Measurements from ENCODE around the gene GALP. TPM values are rescaled to one million over a fixed set of nuclear protein-coding genes. Genes with fewer than 3 reads are reported as not detected.
"Not testable (repeated sequence)": the region's sequence is repeated elsewhere in the genome, so short reads cannot be mapped to it uniquely, and the experiment has no call there.

Gene GALP
- not detected in 2 replicates for total RNA-seq (2022)
- not detected for Bru-seq, nascent RNA
- not detected for BruChase-seq, experiment 1, labeled RNA remaining after a 6-hour chase
- not detected for BruChase-seq, experiment 2, labeled RNA remaining after a 2-hour chase
- long read RNA-seq = 0 reads

DNA sequence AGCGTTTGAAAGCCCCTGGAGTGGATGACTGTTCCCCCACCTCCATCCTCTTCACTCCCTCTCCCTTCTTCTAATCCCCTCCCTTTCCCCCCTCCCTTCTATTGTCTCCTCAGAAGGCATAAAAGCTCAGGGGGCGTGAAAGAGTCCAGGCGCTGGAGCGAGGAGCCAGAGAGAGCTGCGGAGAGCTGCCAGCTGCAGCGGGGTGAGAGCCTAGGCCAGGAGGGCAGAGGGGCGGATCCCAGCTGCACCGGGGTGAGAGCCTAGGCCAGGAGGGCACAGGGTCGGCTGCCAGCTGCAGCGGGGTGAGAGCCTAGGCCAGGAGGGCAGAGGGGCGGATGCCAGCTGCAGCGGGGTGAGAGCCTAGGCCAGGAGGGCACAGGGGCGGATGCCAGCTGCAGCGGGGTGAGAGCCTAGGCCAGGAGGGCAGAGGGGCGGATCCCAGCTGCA is at the start of gene GALP:
TSS of gene GALP (plus strand) at position 148 of the 447 bp plus-strand sequence. CDS start 1,101 bp downstream, outside the sequence.
- H3K4me1 Mint-ChIP-seq (ENCODE audit: insufficient read depth, unreplicated experiment); H3K9me3 Mint-ChIP-seq (ENCODE audit: unreplicated experiment); H3K27ac Mint-ChIP-seq (ENCODE audit: low read depth, unreplicated experiment); DNase-seq (ENCODE audit: unreplicated experiment); POLR2A ChIA-PET; H3K36me3 Mint-ChIP-seq (ENCODE audit: insufficient read depth, unreplicated experiment); intact Hi-C loops (cut with micrococcal nuclease); BruUV-seq (replicated peaks); H3K4me3 Mint-ChIP-seq (ENCODE audit: unreplicated experiment); CTCF ChIA-PET; H3K27me3 Mint-ChIP-seq (ENCODE audit: insufficient read depth, unreplicated experiment): not testable (repeated sequence)

DNA sequence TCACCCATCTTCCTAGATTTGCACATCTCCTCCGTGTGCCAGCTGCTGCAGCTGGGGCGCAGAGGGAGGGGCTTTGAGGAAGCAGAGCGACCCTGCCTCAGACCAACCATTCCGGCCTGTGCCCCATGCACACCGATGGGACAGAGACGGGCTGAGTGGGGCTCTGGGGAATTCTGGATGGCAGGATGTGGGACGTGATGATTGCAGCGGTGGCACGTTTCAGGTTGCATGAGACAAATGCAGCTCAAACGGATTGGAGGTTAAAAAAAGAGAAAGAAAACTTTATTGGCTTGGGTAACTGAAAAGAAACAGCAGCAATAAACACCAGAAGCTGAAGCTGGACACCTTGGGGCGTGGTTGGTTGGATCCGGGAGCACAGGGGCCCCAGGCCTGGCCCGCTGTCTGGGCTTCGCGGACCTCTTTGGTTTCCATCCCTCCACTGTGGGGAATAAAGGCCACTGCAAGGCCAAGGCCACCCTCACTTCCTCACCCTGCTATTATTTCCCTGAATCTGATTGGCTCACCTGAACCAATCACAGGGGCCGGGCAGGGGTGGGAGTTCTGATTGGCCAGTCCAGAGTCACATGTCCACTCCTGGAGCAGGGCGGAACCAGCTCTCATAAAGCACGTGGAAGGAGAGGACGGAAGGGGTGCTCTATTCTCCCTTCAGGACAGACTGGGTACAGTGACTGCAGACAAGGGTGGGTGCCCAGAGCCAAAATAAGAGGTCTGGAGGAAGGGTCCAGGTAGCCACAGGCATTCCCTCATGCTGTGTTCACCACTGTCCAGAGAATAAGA is 48.6 kb upstream of the GALP start:
- Mint-ChIP-seq H3K36me3 (ENCODE audit: insufficient read depth, unreplicated experiment) (no peaks in the 10 kb centered on the region), H3K9me3 (ENCODE audit: unreplicated experiment) (no peaks in the 10 kb centered on the region), H3K4me3 (ENCODE audit: unreplicated experiment) (no peak overlapping the region), H3K27me3 (ENCODE audit: insufficient read depth, unreplicated experiment) (no peaks in the 10 kb centered on the region), H3K27ac (ENCODE audit: low read depth, unreplicated experiment) (no peak overlapping the region), H3K4me1 (ENCODE audit: insufficient read depth, unreplicated experiment) (no peaks in the 10 kb centered on the region)
- intact Hi-C loops (cut with micrococcal nuclease) = no loop called here
- ChIA-PET CTCF (no interaction called here), POLR2A (no interaction called here)
- no TSS peak for BruUV-seq (replicated peaks)
- no peak for DNase-seq (ENCODE audit: unreplicated experiment)
- TF ChIP-seq, protein P1, sequence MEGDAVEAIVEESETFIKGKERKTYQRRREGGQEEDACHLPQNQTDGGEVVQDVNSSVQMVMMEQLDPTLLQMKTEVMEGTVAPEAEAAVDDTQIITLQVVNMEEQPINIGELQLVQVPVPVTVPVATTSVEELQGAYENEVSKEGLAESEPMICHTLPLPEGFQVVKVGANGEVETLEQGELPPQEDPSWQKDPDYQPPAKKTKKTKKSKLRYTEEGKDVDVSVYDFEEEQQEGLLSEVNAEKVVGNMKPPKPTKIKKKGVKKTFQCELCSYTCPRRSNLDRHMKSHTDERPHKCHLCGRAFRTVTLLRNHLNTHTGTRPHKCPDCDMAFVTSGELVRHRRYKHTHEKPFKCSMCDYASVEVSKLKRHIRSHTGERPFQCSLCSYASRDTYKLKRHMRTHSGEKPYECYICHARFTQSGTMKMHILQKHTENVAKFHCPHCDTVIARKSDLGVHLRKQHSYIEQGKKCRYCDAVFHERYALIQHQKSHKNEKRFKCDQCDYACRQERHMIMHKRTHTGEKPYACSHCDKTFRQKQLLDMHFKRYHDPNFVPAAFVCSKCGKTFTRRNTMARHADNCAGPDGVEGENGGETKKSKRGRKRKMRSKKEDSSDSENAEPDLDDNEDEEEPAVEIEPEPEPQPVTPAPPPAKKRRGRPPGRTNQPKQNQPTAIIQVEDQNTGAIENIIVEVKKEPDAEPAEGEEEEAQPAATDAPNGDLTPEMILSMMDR (IDR thresholded peaks at IDR 0.05; ENCODE audit: unreplicated experiment) = no peak

DNA sequence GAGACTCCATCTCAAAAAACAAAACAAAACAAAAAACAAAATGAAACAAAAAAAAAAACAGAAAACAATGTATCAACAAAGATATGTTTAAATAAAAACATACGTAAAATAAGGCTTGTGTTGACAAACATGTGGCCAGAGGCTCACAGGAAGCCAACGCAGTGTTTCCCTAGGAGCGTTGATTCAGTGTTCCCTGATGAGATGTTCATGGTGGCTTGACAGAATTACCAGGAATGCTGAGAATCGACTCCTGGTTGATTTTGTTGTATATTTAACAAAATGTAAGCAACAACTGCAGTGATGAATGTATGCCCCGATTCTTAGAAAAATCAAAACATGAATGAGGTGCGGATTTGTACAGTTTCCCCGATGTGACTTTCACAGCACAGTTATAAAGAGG is 45.8 kb upstream of the GALP start:
- no peak overlapping the region for H3K27ac Mint-ChIP-seq (ENCODE audit: low read depth, unreplicated experiment)
- CTCF ChIA-PET = no interaction called here
- TF ChIP-seq, protein P1 (IDR thresholded peaks at IDR 0.05; ENCODE audit: unreplicated experiment) = no peak
- POLR2A ChIA-PET = no interaction called here
- intact Hi-C loops (cut with micrococcal nuclease) = no loop called here
- no peaks in the 10 kb centered on the region for H3K27me3 Mint-ChIP-seq (ENCODE audit: insufficient read depth, unreplicated experiment)
- DNase-seq (ENCODE audit: unreplicated experiment) = no peak
- peaks cover 8% of the 10 kb centered on the region for H3K4me1 Mint-ChIP-seq (ENCODE audit: insufficient read depth, unreplicated experiment)
- H3K4me3 Mint-ChIP-seq (ENCODE audit: unreplicated experiment) = no peak overlapping the region
- H3K36me3 Mint-ChIP-seq (ENCODE audit: insufficient read depth, unreplicated experiment) = no peaks in the 10 kb centered on the region
- no peaks in the 10 kb centered on the region for H3K9me3 Mint-ChIP-seq (ENCODE audit: unreplicated experiment)
- BruUV-seq (replicated peaks) = no TSS peak

DNA sequence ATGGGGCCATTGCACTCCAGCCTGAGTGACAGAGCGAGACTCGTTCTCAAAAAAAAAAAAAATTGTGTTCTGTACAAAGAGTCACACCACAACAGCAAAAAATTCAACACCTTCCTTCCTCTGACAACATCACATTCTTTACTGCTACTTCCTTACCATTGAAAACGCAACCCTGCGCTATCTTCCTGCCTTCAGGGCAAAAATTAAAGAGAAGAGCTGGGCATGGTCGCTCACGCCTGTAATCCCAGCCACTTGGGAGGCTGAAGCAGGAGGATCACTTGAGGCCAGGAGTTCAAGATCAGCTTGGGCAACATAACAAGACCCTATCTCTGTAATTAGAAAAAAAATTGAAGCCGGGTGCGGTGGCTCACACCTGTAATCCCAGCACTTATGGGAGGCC is 44.2 kb upstream of the GALP start:
- Mint-ChIP-seq H3K4me3 (ENCODE audit: unreplicated experiment) (no peak overlapping the region), H3K9me3 (ENCODE audit: unreplicated experiment) (no peaks in the 10 kb centered on the region), H3K27me3 (ENCODE audit: insufficient read depth, unreplicated experiment) (no peaks in the 10 kb centered on the region), H3K4me1 (ENCODE audit: insufficient read depth, unreplicated experiment) (peaks cover 8% of the 10 kb centered on the region), H3K36me3 (ENCODE audit: insufficient read depth, unreplicated experiment) (no peaks in the 10 kb centered on the region), H3K27ac (ENCODE audit: low read depth, unreplicated experiment) (no peak overlapping the region)
- TF ChIP-seq, protein P1 (IDR thresholded peaks at IDR 0.05; ENCODE audit: unreplicated experiment) = no peak
- DNase-seq (ENCODE audit: unreplicated experiment) = no peak
- BruUV-seq (replicated peaks) = no TSS peak
- intact Hi-C loops (cut with micrococcal nuclease) = no loop called here
- ChIA-PET POLR2A (interaction anchor here (1.1 kb wide), 1 partner anchor 9 kb away, joined by 3 read pairs; the partner anchor contains the start of gene ZNF444), CTCF (interaction anchor here (0.8 kb wide), 1 partner anchor 202 kb away, joined by 3 read pairs; no protein-coding TSS in a partner anchor)
